Uterus (tissue), 2 donors: Measurements from ENCODE around the gene RNF208.
"Not testable (repeated sequence)": the region's sequence is repeated elsewhere in the genome, so short reads cannot be mapped to it uniquely, and the experiment has no call there.

Experiments
- CTCF ChIP-seq, 4 experiments: fragments of 200-600 bp in 2 of 4; fragments of 450-650 bp in 2 of 4; sonication (generic) in 2 of 4; IDR thresholded peaks; one replicate each; pipeline ENCODE4 v1.5.1; 2016 to 2019; ENCODE audit warnings: antibody characterized with exemption in 4 of 4, mild to moderate bottlenecking in 2 of 4, moderate library complexity in 1 of 4
- POLR2A ChIP-seq, 2 donors: fragments of 450-650 bp; IDR thresholded peaks; one replicate each; pipeline ENCODE4 v1.6.1; 2016; ENCODE audit warnings: antibody characterized with exemption in 2 of 2, mild to moderate bottlenecking in 1 of 2, moderate library complexity in 1 of 2

GRCh38 chr9:137243266-137243625 lies 21.2 kb upstream of the RNF208 start:
- not testable (repeated sequence) for TF ChIP-seq CTCF, POLR2A (IDR thresholded peaks at IDR 0.05)
